Activated T-cell treated with anti-CD3 and anti-CD28 coated beads, Interleukin-2, amount 50 U/mL, for 72 hours (primary cell): ENCODE measurements around the gene TSC22D1. TPM values are rescaled to one million over a fixed set of nuclear protein-coding genes. Genes with fewer than 3 reads are reported as not detected.

ENCODE experiments used
- ATAC-seq, 2 donors: fragments of 150-1000 bp; cut with Tn5 transposase; replicated peaks in 1 of 2; 2 replicates each; pipeline ENCODE4 v1.10.0; 2021; ENCODE audit warnings: moderate library complexity in 2 of 2, mild to moderate bottlenecking in 1 of 2
- DNase-seq, 2 donors: peaks; one replicate each; pipeline ENCODE4 v3.0.0; 2021 to 2022; ENCODE audit warnings: mixed read lengths in 1 of 2
- H3K27ac Mint-ChIP-seq: one replicate; pipeline ENCODE4 v1.8.0; 2022; ENCODE audit warnings: mild to moderate bottlenecking, moderate library complexity, mixed read lengths
- H3K27me3 Mint-ChIP-seq: one replicate; pipeline ENCODE4 v1.8.0; 2022; ENCODE audit warnings: low read depth, mixed read lengths
- H3K36me3 Mint-ChIP-seq, 2 donors: one replicate each; pipeline ENCODE4 v1.8.0; 2022; ENCODE audit warnings: mixed read lengths in 2 of 2, mild to moderate bottlenecking in 1 of 2; ENCODE audit not compliant: insufficient read depth in 2 of 2
- H3K4me1 Mint-ChIP-seq: one replicate; pipeline ENCODE4 v1.8.0; 2022; ENCODE audit warnings: low read depth, mixed read lengths
- H3K4me3 Mint-ChIP-seq, 2 donors: one replicate each; pipeline ENCODE4 v1.8.0; 2022; ENCODE audit warnings: mild to moderate bottlenecking in 2 of 2, mixed read lengths in 2 of 2, moderate library complexity in 2 of 2
- H3K9me3 Mint-ChIP-seq, 2 donors: one replicate each; pipeline ENCODE4 v1.8.0; 2022; ENCODE audit warnings: mixed read lengths in 2 of 2
- total RNA-seq, 2 donors: library from RNA; stranded (reverse); gene quantifications; one replicate each; pipeline ENCODE4 v1.2.3, GENCODE V29; 2022

TSC22D1 gene
- total RNA-seq, 2 donors from 2014 or later: 11.8 to 20.3 TPM

DNA sequence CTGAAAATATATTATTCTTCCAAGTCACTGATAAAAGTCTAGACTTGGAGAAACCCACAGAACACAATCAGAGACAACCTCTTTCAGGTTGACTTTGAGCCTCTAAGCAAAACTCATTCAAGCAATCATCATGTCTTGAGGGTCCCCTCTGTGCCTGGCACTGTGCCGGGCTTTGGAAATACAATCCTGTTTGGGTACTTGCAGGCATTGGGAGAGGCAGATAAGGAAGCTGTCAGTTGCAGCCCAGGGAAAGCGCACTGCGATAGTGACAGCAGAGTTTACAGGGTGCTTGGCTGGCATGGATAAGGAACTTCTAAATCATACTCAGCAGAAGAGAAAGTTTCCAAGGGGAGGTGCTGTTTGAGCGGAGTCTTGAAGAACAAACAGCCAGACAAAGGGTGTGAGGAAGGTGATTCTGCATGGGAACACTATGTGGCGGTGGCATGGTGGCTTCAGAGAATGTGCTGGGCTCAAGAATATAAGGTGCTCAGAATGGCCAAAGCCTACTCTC lies 193.4 kb downstream of the TSC22D1 start:
- Mint-ChIP-seq H3K27me3 (no peaks in the 10 kb centered on the region), H3K4me3 (no peak overlapping the region), H3K27ac (no peak overlapping the region), H3K36me3 (no peaks in the 10 kb centered on the region), H3K4me1 (no peaks in the 10 kb centered on the region), H3K9me3 (no peaks in the 10 kb centered on the region)
- DNase-seq: no peak
- no peak for ATAC-seq

Other genes with a start within 250 kb of the TSC22D1 start
- 1 to 10 TPM; 1.0 to 3.6 TPM for gene SERP2, start 202.5 kb downstream of the TSC22D1 start, total RNA-seq